Measurements from ENCODE around the gene SYF2.
"Not testable (repeated sequence)": the region's sequence is repeated elsewhere in the genome, so short reads cannot be mapped to it uniquely, and the experiment has no call there.

DNA sequence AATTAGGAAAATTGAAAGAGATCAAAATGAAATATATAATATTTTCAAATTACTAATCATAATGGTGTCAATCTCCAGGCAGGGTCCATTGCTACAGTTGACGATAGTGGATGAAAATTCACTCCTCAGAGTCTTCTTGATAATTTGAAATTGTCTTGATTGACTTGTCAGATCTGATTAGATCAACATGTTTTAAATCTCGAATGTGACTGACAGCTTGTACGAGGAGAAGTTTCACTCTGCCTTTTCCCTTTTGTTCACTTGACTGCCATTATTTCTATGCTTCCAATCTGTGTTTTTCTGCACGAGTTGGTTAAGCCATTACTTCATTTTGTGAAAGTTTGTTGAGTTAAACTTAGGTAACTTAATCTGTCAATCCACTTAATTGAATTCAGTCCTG is 43.3 kb upstream of the SYF2 start:
- TF ChIP-seq, protein P1, sequence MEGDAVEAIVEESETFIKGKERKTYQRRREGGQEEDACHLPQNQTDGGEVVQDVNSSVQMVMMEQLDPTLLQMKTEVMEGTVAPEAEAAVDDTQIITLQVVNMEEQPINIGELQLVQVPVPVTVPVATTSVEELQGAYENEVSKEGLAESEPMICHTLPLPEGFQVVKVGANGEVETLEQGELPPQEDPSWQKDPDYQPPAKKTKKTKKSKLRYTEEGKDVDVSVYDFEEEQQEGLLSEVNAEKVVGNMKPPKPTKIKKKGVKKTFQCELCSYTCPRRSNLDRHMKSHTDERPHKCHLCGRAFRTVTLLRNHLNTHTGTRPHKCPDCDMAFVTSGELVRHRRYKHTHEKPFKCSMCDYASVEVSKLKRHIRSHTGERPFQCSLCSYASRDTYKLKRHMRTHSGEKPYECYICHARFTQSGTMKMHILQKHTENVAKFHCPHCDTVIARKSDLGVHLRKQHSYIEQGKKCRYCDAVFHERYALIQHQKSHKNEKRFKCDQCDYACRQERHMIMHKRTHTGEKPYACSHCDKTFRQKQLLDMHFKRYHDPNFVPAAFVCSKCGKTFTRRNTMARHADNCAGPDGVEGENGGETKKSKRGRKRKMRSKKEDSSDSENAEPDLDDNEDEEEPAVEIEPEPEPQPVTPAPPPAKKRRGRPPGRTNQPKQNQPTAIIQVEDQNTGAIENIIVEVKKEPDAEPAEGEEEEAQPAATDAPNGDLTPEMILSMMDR (IDR thresholded peaks at IDR 0.05) = not testable (repeated sequence)
- not testable (repeated sequence) for TF ChIP-seq POLR2A (IDR thresholded peaks at IDR 0.05)

Measured in Peyer's patch (tissue), 4 donors.